Measurements from ENCODE around the gene GAPDH.
"Not testable (repeated sequence)": the region's sequence is repeated elsewhere in the genome, so short reads cannot be mapped to it uniquely, and the experiment has no call there.

GAPDH gene

DNA sequence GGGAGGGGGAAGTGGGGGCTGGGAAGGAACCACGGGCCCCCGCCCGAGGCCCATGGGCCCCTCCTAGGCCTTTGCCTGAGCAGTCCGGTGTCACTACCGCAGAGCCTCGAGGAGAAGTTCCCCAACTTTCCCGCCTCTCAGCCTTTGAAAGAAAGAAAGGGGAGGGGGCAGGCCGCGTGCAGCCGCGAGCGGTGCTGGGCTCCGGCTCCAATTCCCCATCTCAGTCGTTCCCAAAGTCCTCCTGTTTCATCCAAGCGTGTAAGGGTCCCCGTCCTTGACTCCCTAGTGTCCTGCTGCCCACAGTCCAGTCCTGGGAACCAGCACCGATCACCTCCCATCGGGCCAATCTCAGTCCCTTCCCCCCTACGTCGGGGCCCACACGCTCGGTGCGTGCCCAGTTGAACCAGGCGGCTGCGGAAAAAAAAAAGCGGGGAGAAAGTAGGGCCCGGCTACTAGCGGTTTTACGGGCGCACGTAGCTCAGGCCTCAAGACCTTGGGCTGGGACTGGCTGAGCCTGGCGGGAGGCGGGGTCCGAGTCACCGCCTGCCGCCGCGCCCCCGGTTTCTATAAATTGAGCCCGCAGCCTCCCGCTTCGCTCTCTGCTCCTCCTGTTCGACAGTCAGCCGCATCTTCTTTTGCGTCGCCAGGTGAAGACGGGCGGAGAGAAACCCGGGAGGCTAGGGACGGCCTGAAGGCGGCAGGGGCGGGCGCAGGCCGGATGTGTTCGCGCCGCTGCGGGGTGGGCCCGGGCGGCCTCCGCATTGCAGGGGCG lies at the start of gene GAPDH:
GAPDH (plus strand) TSS at position 595 of the 772 bp plus-strand sequence. CDS start 316 bp downstream, outside the sequence.
- DNase-seq, result peak; percentile 99

DNA sequence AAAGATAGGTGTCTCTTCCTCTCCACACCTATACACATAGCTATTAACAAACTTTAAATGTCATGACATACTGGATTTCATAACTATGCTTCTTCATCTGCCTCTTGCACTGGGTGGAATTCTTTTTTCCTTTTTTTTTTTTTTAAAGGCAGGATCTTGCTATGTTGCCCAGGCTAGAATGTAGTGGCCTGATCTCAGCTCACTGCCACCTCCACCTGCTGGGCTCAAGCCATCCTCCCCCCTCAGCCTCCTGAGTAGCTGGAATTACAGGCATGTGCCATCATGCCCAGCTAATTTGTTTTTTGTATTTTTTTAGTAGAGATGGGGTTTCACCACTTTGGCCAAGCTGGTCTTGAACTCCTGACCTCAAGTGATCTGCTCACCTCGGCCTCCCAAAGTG lies 46.1 kb upstream of the GAPDH start:
- DNase-seq, result no peak

DNA sequence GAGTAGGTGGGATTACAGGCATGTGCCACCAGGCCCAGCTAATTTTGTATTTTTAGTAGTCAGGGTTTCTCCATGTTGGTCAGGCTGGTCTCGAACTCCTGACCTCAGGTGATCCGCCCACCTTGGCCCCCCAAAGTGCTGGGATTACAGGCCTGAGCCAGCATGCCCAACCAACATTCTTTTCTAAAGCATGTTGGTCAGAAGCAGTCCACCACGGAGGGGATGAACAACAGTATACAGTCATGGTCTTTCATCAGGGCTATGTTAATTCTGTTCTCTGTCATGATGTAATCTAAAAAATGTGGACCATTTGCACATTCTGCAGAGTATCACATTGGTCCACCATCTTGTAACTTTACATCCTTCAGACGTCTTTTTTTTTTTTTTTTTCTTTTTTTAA lies 44.9 kb upstream of the GAPDH start:
- no peak for DNase-seq

DNA sequence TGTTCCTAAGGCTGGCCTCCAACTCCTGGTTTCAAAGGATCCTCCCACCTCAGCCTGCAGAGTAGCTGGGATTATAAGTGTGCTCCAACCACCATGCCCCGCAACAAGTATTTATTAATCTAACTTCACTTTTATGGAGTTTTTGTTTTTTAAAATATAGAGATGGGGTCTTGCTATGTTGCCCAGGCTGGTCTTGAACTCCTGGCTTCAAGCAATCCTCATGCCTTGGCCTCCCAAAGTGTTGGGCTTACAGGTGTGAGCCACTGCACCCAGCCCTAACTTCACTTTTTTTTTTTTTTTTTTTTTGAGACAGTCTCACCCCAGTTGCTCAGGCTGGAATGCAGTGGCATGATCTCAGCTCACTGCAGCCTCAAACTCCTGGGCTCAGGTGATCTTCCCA lies 43.6 kb upstream of the GAPDH start:
- not testable (repeated sequence) for DNase-seq

DNA sequence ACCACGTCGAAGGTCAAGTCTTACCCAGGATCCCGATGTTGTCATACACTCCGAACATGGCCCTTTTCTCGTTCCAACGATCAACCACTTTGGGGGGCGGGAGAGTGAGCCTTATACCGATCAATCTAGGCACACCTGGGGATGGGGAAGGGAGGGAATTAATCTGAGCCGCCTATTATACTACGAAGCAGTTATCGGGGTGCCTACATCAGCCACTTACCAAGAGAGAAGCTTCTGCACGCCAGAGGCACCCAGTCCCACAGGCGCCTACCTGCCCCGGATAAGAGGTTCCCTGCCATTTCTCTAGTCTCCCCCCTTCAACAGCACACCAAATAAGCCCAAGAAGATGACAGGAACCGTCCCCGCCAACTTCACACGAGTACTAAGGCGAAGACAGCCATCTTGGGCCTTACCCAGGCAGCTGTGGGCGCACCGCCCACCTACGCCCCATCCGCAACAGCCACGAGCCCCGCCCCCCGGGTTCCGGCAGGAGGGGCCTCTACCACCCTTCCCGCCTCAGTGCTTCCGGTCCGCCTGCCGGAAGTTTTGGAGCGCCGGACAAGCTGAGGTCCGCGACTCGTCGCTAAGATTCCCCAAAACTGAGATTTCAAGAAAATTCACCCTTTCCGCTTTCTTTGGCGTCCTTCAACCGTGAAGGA lies 41.4 kb upstream of the GAPDH start, which contains the start of gene MRPL51:
MRPL51 (minus strand) TSS at position 425 of the 659 bp plus-strand sequence; CDS start at position 299, 126 bp downstream.
- DNase-seq, result peak; percentile 94

DNA sequence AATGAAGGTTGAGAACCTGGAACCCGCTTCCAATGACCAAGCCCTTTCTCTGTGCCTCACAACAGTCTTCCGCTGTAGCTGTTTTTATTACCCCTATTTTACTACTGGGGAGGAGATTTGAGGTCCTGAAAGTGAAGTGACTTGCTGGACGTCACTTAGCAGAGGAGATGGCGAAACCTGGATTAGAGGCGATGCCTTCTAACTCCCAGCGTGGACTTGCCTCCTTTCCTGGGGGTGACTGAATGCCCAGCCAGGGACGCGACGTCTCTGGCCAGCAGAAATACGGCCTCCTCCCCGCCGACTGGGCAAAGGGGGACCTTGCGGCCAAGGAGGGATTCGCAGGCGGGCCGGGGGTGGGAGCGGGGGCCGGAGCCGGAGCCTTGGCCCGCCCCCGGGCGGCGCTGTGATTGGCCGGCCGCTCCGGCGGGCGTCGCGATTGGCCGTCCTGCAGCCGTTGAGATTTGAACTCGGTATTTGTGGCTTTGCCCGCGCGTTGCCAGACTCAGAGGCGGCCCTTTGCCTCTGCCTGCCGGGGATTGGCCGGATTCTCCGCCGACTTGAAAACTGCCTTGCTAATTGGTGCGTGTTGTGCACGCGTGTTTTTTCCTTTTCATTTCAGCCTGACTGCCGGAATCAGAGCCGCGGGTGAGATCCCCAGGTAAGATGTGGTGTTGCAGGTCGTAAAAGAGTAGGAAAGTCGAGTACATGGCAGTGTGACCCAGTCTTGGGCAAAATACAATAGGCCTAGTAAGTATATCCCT lies 40.6 kb upstream of the GAPDH start, which contains the start of gene NCAPD2:
NCAPD2 (plus strand) TSS at position 606 of the 761 bp plus-strand sequence. CDS start 997 bp downstream, outside the sequence.
- peak; percentile 95 for DNase-seq

DNA sequence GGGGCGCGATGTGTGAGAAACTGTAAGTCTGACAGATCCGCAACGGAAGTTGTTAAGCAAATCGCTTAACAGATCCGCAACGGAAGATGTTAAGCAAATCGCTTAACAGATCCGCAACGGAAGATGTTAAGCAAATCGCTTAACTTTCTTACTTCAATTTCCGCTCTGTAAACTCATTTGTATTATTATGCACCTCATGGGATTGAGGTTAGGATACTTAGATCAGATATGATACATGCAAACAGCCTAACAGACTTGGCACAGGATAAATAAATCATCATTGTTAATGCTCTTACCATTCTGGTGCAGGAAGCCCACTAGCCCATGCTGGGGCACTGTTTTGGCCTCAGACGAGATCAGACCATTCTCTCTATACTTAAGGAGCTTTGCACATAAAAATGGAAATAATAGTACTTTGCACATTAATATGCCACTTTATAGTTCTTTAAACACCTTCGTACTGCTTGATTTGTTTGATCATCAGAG lies 40.0 kb upstream of the GAPDH start:
- no peak for DNase-seq

DNA sequence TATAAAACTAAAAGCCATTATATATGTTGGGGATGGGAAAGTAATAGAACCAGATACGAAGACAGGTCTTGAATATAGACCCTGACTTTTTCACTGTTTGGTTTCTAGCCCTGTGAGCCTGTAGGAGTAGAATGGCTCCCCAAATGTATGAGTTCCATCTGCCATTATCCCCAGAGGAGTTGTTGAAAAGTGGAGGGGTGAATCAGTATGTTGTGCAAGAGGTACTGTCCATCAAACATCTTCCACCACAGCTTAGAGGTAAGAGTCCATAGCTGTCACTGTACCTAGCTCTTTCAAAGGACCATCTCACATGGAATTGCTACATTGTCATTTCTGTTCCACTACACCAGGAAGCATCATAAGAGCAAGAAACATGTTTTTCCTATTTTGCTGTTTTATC lies 39.3 kb upstream of the GAPDH start:
- no peak for DNase-seq

DNA sequence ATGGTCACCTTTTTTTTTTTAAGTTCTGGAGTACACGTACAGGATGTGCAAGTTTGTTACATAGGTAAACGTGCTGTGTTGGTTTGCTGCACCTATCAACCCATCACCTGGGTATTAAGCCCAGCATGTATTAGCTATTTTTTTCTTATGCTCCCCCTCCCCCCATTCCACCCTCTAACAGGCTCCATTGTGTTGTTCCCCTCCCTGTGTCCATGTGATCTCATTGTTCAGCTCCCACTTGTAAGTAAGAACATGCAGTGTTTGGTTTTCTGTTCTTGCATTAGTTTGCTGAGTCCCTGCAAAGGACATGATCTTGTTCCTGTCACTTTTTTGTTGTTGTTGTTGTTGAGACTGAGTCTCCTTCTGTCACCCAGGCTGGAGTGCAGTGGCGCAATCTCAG lies 37.0 kb upstream of the GAPDH start:
- not testable (repeated sequence) for DNase-seq

DNA sequence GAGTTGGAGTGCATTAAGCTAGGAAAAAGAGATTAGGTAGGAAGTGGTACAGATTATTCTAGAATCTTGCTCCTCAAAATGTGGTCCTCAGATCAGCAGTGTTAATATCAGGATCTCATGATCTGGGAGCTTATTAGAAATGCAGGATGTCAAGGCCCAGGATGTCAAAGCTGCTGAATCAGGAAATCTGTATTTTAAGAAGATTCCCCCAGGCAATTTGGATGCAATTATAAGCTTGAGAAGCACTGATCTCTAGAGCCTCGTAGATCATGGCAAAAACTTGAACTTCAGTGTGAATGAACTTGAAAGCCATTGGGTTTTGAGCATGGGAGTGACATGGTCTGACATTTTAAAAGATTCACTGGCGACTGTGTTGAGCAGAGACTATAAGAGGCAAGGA lies 33.9 kb upstream of the GAPDH start:
- no peak for DNase-seq

DNA sequence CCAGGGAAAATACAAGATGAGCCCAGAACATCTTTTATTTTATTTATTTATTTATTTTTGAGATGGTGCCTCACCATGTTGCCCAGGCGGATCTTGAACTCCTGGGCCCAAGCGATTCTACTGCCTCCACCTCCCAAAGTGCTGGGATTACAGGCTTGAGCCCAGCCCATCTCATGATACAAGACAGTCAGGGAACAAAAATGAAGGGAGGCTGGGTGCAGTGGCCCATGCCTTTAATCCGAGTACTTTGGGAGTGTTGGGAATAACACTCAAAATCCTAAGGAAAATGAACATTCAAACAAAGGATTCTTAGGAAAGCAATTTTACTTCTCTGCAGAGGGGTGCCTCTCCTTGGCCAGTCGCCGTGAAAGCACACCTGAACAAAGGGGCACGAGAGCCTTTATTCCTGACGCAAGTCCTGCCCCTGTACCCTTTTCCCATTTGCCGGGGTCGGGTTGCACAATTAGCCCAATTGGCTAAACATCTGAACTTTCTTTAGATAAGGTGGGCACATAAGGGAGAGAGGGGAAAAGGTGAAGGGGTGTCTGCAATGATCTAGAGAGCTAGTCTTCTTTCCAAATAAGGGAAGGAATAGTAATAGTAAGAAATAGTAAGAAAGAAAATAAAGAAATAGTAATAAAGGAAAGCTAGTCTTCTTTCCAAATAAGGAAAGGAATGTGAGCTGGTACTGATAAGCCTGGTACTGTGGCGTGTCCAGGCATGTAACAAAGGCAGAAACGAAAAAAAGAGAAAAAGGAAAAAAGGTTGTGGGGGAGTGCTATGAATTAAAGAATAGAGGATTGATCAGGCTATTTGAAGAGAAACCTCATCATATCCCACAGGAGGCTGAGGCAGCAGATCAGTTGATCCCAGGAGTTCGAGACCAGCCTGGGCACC lies 27.0 kb upstream of the GAPDH start:
- DNase-seq, result peak; percentile 28

DNA sequence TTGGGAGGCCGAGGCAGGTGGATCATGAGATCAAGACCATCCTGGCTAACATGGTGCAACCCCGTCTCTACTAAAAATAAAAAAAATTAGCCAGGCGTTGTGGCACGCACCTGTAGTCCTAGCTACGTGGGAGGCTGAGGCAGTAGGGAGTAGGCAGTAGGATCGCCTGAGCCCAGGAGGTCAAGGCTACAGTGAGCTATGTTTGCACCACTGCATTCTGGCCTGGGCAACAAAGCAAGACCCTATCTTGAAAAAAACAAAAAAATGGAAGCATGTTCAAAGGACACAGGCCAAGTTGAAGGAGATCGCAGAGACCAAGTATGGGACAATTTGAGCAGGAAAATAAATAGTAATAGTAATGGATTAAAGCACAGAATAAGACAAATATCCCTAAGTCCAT lies 26.2 kb upstream of the GAPDH start:
- no peak for DNase-seq

DNA sequence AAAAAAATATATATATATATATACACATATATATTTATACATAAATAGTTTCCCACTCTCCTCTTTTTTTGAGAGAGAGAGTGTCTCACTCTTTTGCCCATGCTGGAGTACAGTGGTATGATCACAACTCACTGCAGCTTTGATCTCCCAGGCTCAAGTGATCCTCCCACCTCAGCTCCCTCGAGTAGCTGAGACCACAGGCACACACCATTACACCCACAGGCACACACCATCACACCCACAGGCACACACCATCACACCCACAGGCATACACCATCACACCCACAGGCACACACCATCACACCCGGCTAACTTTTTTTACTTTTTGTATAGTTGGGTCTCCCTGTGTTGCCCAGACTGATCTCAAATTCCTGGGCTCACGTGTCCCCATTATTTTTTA lies 14.1 kb upstream of the GAPDH start:
- no peak for DNase-seq

DNA sequence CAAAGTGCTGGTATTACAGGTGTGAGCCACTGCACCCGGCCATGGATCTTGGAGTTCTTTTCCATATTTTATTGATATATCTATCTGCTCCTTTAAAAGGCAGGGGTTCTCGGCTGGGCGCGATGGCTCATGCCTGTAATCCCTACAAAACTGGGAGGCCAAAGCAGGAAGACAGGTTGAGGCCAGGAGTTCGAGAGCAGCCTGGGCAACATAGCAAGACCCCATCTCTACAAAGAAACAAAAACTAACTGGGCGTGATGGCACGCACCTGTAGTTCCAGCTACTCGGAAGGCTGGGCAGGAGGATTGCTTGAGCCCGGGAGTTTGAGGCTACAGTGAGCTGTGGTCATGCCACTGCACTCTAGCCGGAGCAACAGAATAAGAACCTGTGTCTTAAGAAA lies 12.1 kb upstream of the GAPDH start:
- DNase-seq, result no peak

DNA sequence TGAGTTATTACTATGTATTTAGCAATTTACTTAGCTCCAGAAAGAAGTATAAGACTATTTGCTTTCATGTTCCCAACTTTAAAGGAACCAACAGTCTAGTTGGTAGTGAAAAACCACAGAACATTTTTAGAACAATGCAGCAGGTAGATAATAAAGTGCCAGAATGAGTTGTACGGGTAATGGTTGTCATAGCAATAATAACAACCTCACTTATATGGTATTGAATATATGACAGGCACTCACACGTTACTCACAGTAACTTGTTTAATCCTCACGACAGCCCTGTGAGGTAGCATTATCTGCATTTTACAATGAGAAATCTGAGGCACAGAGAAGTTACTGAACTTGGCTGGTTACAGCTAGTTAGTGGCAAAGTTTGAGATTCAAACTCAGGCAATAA lies 10.6 kb upstream of the GAPDH start:
- no peak for DNase-seq

DNA sequence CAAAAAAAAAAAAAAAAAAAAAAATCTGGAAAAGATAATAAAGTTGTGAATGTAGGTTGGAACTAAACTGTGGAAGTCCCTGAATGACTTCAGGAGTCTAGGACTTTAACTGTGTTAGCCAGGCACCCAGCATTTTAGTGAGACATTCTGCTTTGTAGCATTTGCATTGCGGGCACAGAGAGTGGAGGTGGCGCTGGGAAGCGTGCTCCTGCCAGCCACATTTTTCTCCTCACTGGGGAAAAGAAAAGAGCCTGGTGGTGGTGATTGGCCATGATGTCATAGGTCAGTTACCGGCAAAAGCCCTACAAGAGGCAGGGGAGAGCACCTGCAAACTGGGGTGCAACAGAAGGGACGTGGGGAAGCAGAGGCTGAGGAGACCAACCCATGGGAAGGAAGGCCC lies 9.7 kb upstream of the GAPDH start:
- no peak for DNase-seq

DNA sequence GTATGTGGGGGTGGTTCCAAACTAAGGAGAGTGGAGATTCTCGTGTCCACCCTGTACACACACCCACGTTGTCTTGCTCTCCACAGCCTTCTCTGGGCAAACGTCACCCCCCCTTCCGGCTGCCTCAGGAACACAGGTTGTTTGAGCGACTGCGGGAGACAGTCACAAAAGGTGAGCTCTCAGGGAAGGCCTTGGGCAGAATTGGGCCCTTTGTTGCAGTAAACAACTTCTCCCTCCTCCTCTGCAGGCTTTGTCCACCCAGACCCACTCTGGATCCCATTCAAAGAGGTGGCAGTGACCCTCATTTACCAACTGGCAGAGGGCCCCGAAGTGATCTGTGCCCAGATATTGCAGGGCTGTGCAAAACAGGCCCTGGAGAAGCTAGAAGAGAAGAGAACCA lies 8.1 kb upstream of the GAPDH start:
- no peak for DNase-seq

DNA sequence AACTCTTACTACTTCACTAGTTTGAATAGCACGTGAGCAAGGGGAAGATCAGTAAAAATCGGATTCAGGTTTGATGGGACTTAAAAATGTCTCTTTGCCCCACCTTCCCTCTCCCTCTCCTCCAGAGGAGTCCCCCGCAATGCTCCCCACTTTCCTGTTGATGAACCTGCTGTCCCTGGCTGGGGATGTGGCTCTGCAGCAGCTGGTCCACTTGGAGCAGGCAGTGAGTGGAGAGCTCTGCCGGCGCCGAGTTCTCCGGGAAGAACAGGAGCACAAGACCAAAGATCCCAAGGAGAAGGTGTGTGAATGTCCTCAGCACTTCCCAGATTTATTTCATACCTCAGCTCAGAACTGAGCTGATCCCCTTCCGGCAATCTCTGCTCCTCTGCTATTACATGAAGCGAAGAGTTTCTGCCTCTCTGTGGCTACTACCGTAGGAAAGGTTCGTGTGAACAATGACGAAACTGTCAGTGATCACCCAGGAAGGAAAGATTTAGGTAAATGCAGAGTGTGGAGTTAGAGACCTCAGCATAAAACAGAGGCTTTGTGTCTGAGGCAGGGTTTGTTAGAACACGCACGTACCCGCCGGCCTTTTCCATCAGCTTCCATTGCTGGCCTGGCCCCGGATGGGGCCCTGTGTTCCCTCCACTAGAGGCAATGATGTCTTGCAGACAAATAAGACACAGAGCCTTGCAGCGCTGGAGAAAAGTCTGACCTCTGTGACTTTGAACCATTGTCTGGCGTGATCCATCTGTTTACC lies 7.4 kb upstream of the GAPDH start:
- DNase-seq, result no peak

DNA sequence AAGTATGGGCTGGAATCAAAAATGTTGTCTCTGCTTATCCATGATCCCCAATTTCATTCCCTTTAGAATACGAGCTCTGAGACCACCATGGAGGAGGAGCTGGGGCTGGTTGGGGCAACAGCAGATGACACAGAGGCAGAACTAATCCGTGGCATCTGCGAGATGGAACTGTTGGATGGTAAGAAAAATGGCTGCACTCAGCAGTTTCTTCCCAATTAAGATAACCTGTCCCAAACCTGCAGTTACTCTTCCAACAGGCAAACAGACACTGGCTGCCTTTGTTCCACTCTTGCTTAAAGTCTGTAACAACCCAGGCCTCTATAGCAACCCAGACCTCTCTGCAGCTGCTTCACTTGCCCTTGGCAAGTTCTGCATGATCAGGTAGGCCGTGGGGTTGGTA lies 6.6 kb upstream of the GAPDH start:
- no peak for DNase-seq

DNA sequence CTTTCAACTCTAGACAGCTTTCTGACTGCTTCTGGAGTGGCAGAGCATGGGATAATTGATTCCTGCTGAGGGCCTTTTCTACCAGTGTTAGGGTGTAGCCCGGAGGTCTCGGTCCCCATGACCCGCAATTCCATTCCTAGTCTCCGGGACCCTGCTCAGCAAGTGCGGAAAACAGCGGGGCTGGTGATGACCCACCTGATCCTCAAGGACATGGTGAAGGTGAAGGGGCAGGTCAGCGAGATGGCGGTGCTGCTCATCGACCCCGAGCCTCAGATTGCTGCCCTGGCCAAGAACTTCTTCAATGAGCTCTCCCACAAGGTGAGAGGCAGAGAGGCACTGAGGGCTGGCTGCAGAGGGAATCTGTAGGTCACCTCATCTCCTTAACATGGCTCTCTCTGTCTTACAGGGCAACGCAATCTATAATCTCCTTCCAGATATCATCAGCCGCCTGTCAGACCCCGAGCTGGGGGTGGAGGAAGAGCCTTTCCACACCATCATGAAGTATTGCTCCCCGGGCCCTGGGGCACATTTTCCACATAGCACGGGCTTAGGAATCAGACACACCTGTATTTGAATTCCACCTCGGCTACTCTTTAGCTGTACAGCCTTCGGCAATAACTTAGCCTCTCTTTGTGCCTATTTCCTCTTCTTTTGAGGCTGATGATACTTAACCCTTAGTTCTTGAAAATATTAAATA lies 5.6 kb upstream of the GAPDH start:
- no peak for DNase-seq

DNA sequence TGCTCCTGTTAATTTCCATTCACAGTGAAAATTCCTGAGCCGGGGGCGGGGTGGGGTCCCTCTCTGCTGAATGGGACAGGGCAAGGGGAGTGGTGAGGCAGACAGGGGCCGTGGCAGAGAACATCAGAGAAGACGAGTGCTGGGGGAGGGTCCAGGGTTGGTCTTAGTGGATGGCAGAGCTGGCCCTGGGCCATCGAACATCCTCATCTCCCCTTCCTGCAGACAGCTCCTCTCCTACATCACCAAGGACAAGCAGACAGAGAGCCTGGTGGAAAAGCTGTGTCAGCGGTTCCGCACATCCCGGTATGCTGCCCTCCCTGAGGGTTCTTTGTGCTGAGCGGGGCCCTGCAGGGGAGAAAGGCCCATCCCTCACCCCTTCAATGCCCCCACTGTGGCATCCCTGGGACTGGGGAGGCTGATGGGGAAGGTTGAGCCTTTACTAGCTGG lies 5.0 kb upstream of the GAPDH start:
- no peak for DNase-seq
